HG03432 (cell line): Measurements from ENCODE around the gene FXYD5.

ENCODE experiments used
- ATAC-seq: cut with Tn5 transposase; IDR thresholded peaks from one replicate; pipeline ENCODE4 v1.9.1; 2021; ENCODE audit warnings: mild to moderate bottlenecking, moderate library complexity; ENCODE audit not compliant: unreplicated experiment

Gene FXYD5, protein sequence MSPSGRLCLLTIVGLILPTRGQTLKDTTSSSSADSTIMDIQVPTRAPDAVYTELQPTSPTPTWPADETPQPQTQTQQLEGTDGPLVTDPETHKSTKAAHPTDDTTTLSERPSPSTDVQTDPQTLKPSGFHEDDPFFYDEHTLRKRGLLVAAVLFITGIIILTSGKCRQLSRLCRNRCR

DNA sequence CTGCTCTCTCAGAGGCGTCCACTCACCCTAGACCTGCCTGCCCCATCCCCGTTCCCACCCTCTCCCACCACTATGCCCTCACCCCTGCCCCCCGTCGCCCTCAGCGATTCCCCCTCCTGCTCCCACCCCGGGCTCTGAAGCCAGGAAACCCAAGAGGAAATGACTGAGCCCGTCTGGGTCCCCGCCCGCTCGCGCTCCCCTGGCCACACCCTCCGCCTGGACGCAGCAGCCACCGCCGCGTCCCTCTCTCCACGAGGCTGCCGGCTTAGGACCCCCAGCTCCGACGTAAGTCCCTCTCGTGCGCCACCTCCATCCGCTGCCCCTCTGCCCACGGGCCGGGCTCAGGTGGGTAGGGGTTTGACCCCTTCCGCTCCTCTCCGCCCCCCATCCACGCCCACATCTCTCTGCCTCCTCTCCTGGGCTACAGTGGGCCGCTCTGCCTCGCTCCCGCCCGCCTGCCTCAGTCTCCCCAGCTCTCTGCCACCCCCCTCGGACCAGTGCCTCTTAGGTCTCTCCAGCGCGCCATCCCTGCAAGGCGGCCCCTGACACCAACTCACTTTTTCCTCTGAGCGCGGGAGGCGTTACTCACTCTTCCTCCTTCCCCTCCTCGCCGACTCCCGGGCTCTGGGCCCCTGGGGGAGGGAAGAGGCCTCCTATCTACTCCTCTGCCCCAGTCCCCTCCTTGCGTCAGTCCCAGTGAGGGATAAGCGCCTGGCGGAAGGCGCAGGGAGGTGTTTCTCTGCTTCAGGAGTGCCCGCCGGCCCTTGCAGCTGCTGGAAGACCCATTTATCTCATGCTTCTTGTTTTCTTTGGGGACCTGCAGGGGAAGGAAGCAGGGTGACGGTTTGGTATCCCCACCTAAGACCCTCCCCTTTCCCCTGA, at the start of gene FXYD5:
Gene FXYD5 (plus strand): TSS at position 211 of the 882 bp plus-strand sequence. CDS start 816 bp downstream, outside the sequence.
- no peak for ATAC-seq

DNA sequence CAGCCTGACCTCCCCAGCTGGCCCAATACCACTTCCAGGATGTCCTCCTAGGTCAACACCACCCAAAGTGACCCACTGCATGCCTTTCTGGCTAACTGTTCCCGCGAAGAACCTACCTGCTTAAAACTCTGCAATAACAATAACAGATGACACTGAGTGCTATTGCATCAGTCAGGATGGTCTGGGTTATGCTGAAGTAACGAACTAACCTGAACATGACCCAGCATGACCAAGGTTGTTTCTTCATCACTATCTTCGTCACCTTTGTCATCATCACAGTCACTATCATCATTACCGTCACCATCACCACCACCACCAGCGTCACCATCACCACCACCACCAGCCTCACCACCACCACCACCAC, 49.5 kb upstream of the FXYD5 start:
- no peak for ATAC-seq

DNA sequence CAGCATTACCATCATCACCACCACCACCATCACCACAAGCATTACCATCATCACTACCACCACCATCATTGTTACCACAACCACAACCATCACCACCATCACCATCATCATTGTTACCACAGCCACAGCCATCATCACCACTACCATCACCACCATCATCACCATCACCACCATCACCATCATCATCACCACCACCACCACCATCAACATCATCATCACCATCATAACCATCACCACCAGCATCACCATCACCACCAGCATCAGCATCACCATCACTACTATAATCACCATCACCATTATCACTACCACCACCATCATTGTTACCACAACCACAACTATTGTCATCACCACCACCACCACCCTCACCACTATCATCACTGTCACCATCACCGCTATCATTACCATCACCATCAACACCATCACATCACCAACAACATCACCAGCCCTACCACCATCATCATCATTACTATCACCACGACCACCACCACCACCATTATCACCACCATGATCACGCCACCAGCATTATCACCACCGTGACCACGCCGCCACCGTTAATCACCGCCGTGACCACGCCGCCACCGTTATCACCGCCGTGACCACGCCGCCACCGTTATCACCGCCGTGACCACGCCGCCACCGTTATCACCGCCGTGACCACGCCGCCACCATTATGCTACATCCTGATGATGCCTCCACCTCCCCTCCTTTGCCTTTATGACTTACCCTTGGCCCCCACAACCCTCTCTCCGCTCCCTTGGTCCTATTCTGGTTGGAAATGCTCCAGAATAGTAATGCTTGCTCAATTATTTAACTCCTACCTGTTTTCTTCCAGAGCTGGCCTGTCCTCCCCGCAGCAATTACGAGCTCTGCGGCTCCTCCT, 48.9 kb upstream of the FXYD5 start:
- no peak for ATAC-seq

- ATAC-seq, result no peak
Observed at GRCh38 chr19:35106291-35106583, 48.3 kb upstream of the FXYD5 start.

GRCh38 chr19:35106898-35107541, 47.5 kb upstream of the FXYD5 start:
- no peak for ATAC-seq

DNA sequence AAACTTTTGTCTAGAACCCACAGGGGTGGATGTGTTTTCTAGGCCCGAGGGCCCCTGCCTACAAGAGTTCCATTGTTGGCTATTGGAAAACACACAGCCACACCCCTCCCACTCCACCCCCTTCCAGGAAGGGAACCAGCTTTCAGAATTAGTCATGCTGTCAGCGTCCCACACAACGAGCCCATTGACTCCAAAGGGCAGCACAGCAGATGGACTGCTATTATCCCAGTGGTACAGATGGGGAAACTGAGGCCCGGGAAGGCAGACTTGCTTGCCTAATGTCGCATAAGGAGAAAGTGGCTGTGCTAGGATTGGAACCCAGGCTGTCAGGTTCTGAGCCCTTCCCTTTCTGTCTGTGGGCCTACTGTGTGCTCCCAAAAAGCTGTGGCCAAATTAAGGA, 47.0 kb upstream of the FXYD5 start:
- ATAC-seq, result no peak

- no peak for ATAC-seq
Observed at GRCh38 chr19:35108730-35109129, 45.8 kb upstream of the FXYD5 start.

GRCh38 chr19:35109395-35110112, 45.0 kb upstream of the FXYD5 start:
- ATAC-seq, result no peak

DNA sequence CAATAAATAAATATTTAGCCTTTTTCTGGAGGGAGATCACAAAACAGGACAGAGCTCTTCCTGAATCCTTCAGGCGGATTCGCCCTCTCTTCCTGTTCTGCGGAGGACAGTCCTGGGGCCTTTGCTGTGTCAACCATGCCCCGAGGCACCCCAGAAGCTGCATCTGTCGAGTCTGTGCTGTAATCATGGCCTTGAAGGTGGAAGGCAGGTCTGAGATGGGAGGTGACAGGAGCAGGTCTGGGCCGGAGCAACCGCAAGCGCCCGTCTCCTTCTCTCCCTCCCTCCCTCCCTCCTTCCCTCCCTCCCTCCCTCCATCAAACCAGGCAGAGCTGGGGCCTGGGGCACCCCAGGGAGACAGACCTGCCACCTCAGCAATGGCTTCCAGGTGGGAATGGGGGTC, 43.6 kb upstream of the FXYD5 start:
- ATAC-seq, result no peak

- ATAC-seq, result no peak
Observed at GRCh38 chr19:35112995-35113688, 41.4 kb upstream of the FXYD5 start.

- ATAC-seq, result no peak
Observed at GRCh38 chr19:35114353-35115176, 40.0 kb upstream of the FXYD5 start.

GRCh38 chr19:35115177-35115951, 39.2 kb upstream of the FXYD5 start, which contains the start of gene FXYD3:
Gene FXYD3, plus strand, starts transcription at chr19:35115823. Its CDS starts 3,554 bp downstream, at chr19:35119377.
- no peak for ATAC-seq

- no peak for ATAC-seq
Observed at GRCh38 chr19:35116072-35116801, 38.3 kb upstream of the FXYD5 start.

DNA sequence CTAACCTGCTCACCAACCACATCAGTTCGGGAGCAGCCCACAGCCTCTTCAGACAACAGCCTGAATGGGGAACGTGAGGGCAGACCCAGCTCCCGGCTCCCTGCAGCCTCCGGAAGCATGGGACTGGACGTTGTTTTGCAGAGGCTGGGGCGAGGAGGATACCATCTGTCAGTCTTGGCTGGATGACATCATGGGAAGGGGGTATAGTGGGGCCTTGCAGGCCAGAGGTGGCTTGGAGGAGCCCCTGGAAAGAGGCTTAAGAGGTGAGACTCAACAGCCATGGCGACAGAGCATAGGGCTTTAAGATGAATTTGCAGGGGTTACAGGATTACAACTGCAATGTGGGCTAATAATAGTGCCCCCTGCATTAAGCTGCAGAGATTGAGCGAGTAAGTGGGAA, 37.4 kb upstream of the FXYD5 start:
- no peak for ATAC-seq

DNA sequence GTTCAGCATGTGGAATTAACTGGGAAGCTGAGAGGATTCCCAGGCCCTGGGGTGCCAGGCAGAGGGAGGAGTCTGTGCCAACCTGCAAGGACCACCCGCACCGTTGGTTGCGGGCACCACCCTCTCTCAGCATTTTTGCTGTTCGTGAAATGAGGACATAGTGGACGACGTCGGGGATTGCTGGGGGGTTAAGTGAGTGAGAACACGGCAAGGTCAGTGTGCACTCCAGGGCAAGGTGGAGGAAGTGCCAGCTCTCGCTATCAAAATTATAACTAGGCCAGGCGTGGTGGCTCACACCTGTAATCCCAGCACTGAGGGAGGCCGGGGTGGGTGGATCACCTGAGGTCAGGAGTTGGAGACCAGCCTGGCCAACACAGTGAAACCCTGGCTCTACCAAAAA, 36.7 kb upstream of the FXYD5 start:
- no peak for ATAC-seq

- no peak for ATAC-seq
Observed at GRCh38 chr19:35118268-35119020, 36.1 kb upstream of the FXYD5 start.

DNA sequence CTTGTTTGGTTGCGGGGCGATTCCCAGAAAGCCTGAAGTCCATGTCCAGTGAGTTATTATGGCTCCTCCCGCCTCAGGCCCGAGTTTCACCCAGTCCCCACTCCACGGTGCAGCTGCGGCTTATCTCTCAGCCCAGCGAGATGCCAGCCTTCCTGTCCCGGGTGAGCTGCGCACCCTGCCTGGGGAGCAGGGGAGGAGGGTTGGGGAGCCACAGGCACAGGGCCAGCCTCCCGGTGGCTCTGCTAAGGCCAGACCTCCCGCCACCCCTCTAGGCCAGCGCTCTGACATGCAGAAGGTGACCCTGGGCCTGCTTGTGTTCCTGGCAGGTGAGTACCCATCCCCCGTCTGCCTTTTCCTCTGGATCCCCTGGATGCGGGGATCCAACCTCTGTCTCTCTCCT, 35.4 kb upstream of the FXYD5 start:
- no peak for ATAC-seq
